GM18868 (cell line): ENCODE measurements around the gene TRIM43B.
"Not testable (repeated sequence)": the region's sequence is repeated elsewhere in the genome, so short reads cannot be mapped to it uniquely, and the experiment has no call there.

Source experiments
- ATAC-seq: cut with Tn5 transposase; IDR thresholded peaks from one replicate; pipeline ENCODE4 v1.9.1; 2021; ENCODE audit warnings: mild to moderate bottlenecking, moderate library complexity; ENCODE audit not compliant: unreplicated experiment

Gene TRIM43B

GRCh38 chr2:95484654-95485053, at the start of gene TRIM43B:
Gene TRIM43B, minus strand, starts transcription at chr2:95484754. Its CDS starts 2,040 bp downstream, at chr2:95482714.
- ATAC-seq = not testable (repeated sequence)

GRCh38 chr2:95531254-95531771, 46.8 kb upstream of the TRIM43B start:
- peak; percentile 10 for ATAC-seq

- ATAC-seq = peak; percentile 87
These were observed 46.2 kb upstream of the TRIM43B start for GRCh38 chr2:95530734-95531133.

- ATAC-seq = peak; percentile 53
These were observed 42.1 kb upstream of the TRIM43B start for GRCh38 chr2:95526360-95527341.

- no peak for ATAC-seq
These were observed 40.9 kb upstream of the TRIM43B start for GRCh38 chr2:95525294-95526035.

- ATAC-seq = no peak
These were observed 39.6 kb upstream of the TRIM43B start for GRCh38 chr2:95524195-95524594.

- ATAC-seq = no peak
These were observed 30.2 kb upstream of the TRIM43B start for GRCh38 chr2:95514718-95515117.

GRCh38 chr2:95514226-95514625, 29.7 kb upstream of the TRIM43B start:
- not testable (repeated sequence) for ATAC-seq

GRCh38 chr2:95509408-95509807, 24.9 kb upstream of the TRIM43B start:
- no peak for ATAC-seq

- ATAC-seq = no peak
These were observed 20.7 kb upstream of the TRIM43B start for GRCh38 chr2:95505222-95505621.

- ATAC-seq = no peak
These were observed 16.3 kb upstream of the TRIM43B start for GRCh38 chr2:95500854-95501253.

- not testable (repeated sequence) for ATAC-seq
These were observed 7.5 kb upstream of the TRIM43B start for GRCh38 chr2:95492076-95492475.

- ATAC-seq = not testable (repeated sequence)
These were observed 9.5 kb downstream of the TRIM43B start for GRCh38 chr2:95475025-95475424.

GRCh38 chr2:95467984-95468383, 16.6 kb downstream of the TRIM43B start:
- not testable (repeated sequence) for ATAC-seq

- not testable (repeated sequence) for ATAC-seq
These were observed 18.0 kb downstream of the TRIM43B start for GRCh38 chr2:95466572-95466971.

GRCh38 chr2:95463292-95463691, 21.3 kb downstream of the TRIM43B start:
- not testable (repeated sequence) for ATAC-seq

- not testable (repeated sequence) for ATAC-seq
These were observed 39.2 kb downstream of the TRIM43B start for GRCh38 chr2:95445317-95445716.

- ATAC-seq = not testable (repeated sequence)
These were observed 42.0 kb downstream of the TRIM43B start for GRCh38 chr2:95442474-95443099.

- not testable (repeated sequence) for ATAC-seq
These were observed 48.7 kb downstream of the TRIM43B start for GRCh38 chr2:95435872-95436209.

- not testable (repeated sequence) for ATAC-seq
These were observed 49.2 kb downstream of the TRIM43B start for GRCh38 chr2:95435162-95435871.
